ENCODE results near the gene C10orf105.

C10orf105 gene

DNA sequence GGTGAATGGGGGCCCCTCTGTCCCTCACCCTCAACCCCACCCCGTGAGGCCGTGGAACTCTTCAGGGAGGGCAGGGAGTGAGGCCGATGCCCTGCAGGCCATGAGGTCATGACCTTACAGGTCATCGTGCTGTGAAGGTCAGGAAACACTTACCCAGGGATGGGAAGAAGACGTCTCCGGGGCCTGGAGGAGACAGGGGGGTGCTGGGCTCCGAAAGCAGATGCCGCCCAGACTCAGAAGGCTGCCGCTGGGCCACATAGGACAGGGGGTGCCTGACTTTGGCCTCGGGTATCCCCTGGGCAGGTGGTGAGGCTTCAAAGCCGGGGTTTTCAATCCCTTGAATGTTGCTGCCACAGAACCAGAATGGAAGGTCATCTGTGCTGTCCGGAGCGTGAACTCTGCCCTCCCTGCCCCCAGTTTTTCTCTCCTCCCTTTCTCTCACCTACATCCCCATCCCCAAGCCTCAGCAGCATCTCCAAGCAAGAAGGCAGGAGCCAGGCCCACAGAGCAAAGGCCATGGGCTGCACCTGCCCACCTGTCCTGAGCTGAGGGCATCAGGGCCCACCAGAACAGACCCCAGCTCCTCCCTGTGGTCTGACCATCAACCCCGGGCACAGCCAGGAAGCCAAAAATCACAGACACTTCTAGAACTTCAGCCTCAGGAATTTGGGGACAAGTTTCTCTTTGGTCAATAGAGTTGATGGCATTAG lies 32.1 kb upstream of the C10orf105 start:
- DNase-seq (ENCODE audit: low read depth in 3 of 3), result no peak

DNA sequence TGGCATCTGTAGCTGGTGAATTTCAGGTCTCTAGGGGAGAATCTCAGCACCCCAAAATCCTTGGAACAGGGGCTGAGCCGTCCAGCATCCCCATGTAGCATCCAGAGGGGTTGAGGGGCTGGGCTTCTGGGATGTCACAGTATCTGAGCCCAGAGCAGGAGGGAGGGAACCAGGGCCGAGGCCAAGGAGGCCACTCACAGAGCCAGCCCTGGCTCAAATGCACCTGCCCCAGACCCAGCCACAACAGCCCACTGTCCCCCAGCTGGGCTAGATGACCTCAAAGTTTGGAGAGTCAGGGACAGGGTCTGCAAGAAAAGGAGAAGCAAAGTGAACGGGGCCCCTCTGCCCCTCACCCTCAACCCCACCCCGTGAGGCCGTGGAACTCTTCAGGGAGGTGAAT lies 31.4 kb upstream of the C10orf105 start:
- DNase-seq (ENCODE audit: low read depth in 3 of 3), result no peak

DNA sequence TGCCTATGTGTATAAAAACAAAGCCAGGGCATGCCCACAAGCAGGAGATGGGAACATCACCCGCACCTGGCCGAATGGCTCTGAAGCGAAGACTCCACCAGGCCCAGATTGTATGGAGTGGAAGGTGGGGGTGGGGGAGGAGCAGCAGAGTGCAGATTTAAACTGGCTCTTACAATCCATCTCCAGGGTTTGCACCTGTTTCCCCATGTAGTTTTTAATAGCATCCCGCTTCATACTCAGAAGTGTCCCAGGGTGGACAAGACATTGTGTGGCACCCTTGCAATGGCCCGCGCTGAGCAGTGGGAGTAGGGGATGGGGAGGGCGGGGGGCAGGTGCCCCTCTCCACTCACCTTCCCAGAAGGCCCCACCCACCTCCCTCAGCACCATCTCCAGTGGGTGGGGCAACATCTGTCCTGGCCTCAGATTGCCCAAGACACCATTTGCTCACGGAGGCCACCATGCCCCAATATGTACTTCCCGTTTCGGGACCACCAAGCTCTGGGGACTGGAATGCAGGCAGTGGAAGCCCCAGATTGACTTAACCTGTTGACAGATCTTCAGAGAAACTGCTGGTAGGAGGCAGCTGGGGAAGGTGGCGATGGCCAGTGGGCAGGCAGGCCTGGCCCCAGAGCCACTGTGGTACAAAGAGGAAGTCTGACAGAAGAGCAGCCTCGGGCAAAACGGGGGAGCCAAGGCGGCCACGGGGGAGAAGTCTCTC lies 30.7 kb upstream of the C10orf105 start:
- DNase-seq (ENCODE audit: low read depth in 3 of 3), result no peak

DNA sequence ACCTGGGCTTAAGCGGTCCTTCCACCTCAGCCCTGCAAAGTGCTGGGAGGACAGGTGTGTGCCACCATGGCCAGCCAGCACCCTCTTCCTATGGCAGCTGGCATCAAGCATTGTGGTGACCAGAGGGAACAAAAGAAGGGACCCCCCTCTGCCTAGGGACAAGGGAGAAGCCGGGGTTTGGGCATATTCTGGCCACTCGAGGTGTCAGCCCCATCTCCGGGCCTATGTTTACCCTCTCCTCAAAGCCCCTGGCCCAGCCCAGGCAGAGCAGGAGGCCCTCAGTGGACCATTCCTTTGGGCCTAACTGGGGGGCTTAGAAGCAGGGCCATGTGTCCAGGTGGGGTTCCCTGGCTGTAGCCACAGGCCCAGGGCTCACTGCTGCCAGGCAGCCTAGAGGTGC lies 29.8 kb upstream of the C10orf105 start:
- no peak for DNase-seq (ENCODE audit: low read depth in 3 of 3)

DNA sequence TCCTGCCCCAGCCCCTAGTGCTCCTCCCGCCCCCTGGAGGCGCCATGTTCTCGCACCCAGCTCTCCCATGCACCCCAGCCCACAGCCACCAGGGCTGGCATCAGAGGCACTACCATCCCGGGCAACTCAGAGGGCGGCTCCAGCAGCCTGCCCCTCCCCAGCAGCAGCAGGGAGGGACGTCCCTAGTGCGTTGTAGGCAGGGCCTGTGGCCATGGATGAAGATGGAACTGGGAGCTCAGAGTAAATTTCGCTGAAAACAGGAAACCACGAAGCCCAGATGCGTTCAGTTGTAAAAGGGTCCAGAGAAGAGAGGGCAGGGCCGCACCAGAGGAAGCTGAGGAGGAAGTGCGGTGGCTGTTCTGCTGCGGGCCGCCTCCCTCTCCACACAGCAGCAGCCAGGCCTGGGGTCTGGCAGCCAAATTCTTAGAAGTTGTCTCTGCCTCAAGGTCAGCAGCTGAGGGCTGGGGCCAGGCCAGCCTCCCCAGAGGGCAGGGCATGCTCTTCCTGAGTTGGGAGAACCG lies 29.2 kb upstream of the C10orf105 start:
- DNase-seq (ENCODE audit: low read depth in 3 of 3), result peak in 1 of 3 experiments; percentile 45

DNA sequence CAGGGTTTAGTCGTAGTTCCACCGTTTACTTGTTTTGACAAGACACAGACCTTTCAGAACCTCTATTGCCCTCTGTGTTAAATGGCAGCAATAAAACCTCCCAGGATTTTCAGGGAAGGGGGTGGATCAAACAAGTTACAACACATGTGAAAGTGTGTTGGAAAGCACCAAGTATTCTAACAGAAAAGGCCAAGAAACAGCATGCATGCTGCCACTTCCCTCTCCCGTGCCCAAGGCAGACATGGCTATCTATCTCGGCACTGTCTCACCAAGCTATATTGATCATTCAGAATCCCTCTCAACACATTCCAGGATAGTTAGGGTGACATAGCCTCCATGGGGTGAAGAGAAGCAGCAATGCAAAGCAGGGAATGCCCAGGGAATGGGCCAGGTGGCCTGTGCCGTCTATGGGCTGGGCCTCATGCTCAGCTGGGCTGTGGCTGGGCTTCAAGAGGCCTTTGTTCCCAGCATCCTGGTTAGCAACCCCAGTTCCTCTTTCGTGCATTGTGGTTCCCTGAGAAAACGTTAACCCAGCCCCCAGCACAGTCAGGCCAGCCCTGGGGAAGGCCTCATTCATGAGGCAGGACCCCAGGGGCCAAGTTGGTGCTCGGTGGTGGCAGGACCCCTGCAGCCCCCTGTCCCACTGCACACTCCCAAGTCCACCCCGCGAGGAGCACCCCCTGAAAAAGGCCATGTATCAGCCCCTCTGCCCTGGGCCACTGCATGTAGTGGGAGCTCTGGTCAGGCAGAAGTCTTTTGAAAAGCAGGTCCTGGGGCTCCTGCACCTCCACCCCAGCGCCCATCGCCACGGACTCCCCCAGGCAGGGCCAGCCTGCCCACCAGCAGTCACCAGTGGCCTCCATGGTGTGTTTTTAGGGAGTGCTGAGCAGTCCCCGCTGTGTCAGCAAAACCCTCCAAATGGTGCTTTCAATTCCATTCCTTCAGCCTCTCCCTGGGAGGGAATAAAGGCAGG lies 28.3 kb upstream of the C10orf105 start:
- DNase-seq (ENCODE audit: low read depth in 3 of 3), result no peak

DNA sequence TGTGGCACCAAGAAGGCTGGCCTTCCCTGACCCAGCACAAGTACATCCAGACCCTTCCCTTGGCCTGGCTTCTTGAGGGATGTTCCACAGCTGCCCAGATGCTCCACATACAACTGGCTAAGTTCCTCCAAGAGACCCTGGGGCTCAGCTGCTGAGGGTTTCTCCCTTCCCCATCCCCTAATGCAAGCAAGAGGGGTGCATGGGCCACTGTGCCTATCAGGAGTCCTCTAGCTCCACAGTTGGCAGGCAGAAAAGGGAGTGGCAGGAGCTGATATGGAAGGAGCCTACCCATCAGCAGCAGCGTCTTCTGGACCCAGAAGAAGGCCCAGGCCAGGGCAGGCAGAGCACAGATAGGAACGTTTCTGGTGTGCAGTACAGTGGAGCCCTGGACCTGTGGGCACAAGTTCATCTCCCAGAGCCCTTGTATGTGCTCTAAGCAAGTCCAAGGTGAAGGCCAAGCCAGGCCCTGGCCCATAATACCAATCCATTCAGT lies 27.5 kb upstream of the C10orf105 start:
- no peak for DNase-seq (ENCODE audit: low read depth in 3 of 3)

DNA sequence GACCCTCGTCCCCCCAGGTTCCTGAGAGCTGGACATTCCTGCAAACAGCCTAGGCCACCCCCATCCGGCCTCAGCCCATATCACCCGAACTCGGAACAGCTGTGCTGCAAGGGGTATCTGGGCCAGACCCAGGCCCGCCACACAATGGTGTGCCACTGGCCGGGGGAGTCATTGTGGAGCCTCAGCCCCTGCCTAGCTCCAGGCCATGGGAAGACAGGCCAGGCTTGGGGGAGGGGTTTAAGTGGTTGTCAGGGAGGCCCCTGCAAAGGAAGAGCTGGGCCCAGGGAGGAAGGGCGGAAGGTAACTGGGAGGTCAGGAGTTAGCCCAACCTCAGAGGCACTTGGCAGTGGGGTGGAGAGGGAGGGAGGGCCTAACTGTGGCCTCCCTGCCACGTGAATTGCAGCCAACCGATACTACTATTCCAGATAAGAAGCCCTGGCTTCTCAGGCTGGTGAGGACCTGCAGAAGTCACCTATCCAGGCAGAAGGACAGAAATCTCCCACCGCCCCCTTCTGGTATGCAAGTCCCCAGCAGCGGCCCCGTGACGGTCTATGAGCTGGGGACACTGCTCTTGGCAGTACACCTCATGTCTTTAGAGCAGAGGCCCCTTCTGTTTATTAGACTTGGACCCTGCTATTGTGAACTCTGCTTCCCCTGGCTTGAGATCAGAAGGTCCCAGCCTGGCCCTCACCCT lies 26.9 kb upstream of the C10orf105 start:
- no peak for DNase-seq (ENCODE audit: low read depth in 3 of 3)

DNA sequence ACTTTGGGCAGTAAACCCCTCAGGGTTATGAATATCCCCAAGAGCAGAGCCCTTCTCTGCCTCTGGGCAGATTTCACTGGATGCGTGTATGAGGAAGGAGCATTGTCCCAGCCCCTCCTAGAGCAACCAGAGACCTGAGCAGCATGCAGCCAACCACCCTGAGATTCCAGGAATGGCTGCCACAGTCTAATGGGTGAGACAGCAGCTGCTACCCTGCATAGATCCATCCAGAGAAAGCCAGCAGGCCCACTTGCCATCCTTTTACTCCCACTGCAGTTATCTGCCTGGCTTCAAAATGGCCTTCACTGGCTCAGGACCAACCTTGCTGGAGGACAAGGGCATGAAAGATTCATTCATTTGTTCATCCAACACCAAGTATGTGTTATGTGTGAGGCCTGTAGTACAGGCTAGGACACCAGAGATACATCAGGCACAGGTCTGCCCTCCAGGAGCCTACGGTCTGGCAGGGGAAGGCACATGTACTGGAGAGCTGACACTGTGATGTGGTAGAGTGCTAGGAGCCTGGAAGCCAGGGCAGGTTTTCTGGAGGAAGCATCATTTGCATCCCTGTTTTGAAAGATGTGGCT lies 26.2 kb upstream of the C10orf105 start:
- DNase-seq (ENCODE audit: low read depth in 3 of 3), result no peak

DNA sequence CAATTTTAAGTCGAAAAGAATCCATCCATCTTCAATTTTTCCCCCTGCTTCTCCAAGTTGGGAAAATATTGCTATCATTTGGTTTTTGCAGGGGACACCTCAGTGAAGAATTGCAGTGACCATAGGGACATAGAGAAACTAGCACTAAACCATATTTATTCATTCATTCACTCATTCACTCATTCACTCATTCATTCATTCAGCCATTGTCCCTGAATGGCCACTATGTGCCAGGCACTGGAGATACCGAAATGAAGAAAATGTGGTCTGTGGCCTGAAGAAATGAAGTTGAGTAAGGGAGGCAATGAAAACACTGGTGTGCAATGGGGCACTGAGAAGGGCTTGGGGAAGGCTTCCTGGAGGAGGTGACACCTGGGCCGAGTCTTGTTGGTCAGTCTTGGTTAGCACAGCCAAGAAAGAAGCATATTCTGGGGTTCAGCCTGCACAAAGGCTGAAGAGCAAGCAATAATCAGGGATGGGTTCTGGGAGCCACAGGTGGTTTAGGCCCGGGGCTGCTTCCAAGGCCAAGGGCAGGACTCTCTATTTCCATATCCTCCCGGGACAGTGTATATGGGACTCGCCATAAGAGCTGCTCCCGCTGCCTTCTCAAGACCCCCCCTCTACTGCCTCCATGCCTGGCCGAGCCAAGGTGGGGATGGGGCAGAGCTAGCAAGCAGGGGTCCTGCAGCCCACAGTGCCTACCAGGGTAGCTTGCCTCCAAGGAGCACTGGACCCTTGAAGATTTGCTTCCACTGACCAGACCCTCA lies 25.5 kb upstream of the C10orf105 start:
- DNase-seq (ENCODE audit: low read depth in 3 of 3), result no peak

DNA sequence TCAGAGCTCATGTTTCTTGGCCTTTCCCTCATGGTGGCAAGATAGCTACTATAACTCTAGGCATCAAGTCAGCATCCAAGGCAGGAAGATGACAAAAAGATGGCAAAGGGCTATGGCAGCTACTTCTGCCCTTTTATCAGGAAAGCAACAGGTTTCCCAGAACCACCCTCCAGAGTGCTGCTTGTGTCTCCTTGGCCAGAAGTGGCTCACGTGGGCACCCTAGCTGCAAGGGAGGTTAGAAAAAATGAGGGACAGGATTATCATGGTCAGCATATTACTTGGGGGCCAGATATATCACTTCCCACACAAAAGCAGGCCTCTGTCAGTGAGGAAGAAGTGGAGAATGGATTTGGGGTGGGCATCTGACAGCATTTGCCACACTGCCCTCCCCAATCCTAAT lies 24.3 kb upstream of the C10orf105 start:
- DNase-seq (ENCODE audit: low read depth in 3 of 3), result no peak

DNA sequence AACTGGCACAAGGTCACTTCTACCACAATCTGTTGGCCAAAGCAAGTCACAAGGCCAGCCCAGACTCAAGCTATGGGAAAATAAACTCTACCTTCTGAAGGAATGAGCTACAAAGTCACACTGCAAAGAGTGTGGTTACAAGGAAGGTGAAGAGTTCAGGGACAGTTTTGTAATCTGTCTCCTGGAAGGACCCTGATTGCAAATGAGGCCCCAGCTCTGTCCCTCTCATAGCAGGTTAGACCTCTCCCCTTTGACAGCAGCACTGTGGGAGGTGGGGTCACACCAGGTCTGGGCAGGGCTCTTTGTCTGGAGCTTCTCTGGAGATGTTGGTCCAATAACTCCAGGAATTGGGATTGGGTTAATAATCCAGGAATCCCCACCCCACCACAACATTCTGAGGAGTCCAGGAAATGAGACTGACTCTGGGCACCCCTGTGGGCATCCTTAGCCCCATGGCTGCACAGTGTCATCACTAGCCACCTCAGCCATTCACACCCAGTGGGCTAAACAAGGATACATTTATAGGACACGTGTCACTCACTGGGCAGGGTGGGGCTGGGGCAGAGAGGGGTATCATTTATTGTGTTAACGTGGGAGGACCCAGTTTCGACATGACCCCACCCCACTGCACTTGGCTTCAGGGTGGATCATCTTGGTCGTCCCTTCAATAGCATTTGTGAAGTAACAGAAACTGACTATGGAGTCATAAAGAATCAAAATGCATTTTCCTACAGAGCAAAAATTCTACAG lies 23.7 kb upstream of the C10orf105 start:
- DNase-seq (ENCODE audit: low read depth in 3 of 3), result no peak

DNA sequence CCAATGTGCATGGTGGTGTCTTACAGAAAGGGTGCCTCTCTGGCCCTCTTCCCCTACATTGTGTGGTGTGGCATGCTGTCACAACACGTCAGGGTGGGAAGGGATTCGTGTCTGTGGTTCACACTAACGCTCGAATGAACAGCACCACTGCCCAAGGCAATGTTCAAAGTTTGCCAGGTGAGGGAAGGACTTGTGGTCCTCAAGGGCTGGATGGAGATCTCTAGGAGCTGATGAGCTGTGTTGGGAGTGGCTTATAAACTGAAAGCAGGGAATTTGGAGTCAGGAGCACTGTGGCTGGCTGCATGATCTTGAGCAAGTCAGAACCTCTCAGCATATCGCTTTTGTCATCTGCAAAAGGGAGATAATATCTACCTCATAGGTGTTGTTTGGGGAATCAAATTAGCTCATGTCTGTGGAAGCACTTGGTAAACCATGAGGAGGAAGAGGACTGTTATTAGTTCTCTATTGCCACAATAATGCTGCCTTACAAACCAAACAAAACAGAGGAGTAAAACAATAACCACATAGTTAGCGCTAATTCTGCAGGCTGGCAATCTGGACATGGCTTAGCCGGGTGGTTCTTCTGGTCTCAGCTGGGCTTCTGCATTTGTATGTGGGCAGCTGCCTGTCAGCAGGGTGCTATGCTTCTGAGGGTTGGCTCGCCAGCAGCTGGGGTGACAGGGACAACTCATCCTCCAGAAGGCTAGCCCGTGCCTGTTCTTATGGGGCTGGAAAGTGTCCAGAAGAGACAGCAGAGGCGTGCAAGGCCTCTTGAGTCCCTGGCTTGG lies 22.9 kb upstream of the C10orf105 start:
- no peak for DNase-seq (ENCODE audit: low read depth in 3 of 3)

DNA sequence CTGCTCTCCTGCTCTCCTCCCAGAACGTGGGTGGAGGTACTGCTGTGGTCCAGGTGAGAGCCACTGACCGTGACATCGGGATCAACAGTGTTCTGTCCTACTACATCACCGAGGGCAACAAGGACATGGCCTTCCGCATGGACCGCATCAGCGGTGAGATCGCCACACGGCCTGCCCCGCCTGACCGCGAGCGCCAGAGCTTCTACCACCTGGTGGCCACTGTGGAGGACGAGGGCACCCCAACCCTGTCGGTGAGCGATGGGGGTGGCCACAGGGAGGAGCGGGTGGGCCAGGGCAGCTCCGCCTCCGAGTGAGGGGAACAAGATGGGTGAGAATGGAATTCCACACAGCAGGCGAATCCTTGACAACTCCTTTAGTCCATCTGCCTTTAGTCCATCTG lies 22.1 kb upstream of the C10orf105 start:
- DNase-seq (ENCODE audit: low read depth in 3 of 3), result no peak

DNA sequence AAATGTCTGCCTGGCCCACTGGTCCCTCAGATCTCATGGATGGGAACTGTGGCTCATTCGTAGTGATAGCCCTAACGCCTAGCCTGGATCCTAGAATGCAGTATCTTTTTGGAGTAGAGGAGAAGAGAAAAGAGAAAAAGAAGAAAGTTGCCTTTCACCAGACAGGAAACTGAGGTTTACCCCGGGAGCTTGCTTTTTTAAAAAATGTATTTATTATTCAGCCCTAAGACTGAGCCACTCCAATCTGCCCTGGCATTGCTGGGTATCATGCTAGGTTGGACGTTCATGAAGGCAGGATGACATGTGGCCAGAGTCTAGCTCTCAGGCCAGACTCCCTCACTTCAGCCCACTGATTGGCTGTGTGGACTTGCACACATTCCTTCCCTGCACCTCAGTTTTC lies 21.5 kb upstream of the C10orf105 start:
- no peak for DNase-seq (ENCODE audit: low read depth in 3 of 3)

DNA sequence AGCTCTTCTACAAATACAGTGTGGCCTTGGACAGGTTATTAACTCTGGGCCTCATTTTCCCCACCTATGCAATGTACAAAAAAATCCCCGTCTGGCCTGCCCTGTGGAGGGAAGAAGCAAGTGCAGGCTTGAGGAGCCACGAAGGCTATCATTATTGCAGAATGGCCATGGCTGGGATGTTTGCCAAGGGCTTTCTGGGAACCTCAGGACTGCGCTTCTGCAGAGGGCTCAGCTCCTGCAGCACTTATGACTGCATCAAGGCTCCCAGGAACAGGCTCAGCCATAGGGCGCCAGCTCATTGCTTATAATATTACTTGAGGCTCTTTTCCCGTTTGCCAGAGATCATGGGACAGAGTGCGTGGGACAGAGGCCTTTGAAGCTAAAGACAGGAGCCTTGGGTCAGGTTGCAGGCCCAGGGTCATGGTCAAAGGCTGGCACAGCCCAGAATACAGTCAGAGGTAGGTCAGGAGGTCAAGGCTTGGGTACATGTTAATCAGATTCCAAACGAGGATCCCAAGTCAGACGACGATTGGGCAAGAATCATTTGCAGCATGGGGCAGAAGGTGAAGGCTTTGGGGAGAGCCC lies 20.6 kb upstream of the C10orf105 start:
- DNase-seq (ENCODE audit: low read depth in 3 of 3), result no peak

DNA sequence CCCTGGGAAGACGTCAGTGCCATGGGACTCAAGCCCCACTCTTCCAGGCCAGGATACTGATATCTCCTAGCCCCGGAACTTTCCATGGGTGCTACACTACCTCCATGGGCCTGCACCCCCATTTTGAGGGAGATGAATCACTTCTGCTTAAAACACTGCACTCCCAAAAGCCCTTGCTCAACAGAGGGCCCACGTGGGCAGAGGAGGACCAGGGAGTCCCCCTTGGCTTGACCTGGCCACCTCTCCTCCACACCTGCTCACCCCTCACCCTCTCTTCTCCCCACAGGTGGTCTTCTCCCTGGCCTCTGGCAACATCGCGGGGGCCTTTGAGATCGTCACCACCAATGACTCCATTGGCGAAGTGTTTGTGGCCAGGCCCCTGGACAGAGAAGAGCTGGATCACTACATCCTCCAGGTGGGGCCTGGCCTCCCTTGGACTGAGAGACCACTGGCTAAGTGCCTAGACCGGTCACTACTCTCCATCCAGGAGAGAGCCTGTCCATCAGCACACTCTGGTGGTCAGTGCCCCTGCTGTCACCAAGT lies 19.9 kb upstream of the C10orf105 start:
- no peak for DNase-seq (ENCODE audit: low read depth in 3 of 3)

DNA sequence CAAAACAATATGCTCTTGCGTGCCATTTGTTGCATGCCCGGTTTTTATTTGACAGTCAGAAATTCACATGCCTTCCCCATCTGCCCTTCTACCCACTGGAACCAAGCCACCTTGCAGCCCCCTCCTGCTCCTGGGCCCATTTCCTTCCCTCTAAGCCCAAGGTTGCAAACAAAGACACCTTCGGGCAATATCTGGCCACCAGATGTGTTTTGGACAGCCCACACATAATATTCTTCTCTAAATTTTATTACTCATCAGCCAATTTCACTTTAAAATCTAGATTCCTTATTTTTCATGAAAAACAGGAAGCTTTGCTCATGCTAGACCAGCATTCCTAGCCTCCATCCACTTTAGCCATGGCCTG lies 18.2 kb upstream of the C10orf105 start:
- no peak for DNase-seq (ENCODE audit: low read depth in 3 of 3)

Data from stimulated activated CD4-positive, alpha-beta T cell treated with anti-CD3 and anti-CD28 coated beads, TNF-alpha, amount 100 ng/mL, for 4 hours (primary cell).